NT2/D1 (cell line): Measurements from ENCODE around the gene CTSA.
"Not testable (repeated sequence)": the region's sequence is repeated elsewhere in the genome, so short reads cannot be mapped to it uniquely, and the experiment has no call there.

Experiments used
- DNase-seq: peaks from one replicate; pipeline ENCODE4 v3.0.0-alpha.2; 2011; ENCODE audit warnings: low read depth, low spot score
- H3K27me3 ChIP-seq: 2 replicates; pipeline ENCODE4 v1.6.0; 2011; ENCODE audit warnings: mild to moderate bottlenecking; ENCODE audit not compliant: insufficient read length, insufficient read depth
- H3K36me3 ChIP-seq: 2 replicates; pipeline ENCODE4 v1.6.1; 2011; ENCODE audit warnings: mild to moderate bottlenecking, low read length, mixed read lengths; ENCODE audit not compliant: insufficient read depth, insufficient read length
- H3K4me1 ChIP-seq: 2 replicates; pipeline ENCODE4 v1.5.1; 2011; ENCODE audit not compliant: insufficient read depth, insufficient read length
- H3K4me3 ChIP-seq: 2 replicates; pipeline ENCODE4 v1.5.1; 2011; ENCODE audit warnings: low read depth; ENCODE audit not compliant: insufficient read length
- H3K9ac ChIP-seq: 2 replicates; pipeline ENCODE4 v1.6.0; 2011; ENCODE audit warnings: low read depth; ENCODE audit not compliant: insufficient read length
- H3K9me3 ChIP-seq: 2 replicates; pipeline ENCODE4 v1.5.1; 2011; ENCODE audit warnings: mild to moderate bottlenecking, low read length; ENCODE audit not compliant: insufficient read depth
- SUZ12 ChIP-seq: IDR thresholded peaks from 2 replicates; pipeline ENCODE4 v1.6.1; 2011; ENCODE audit not compliant: insufficient read length, insufficient read depth; ENCODE audit errors: extremely low read depth
- YY1 ChIP-seq: IDR thresholded peaks from 2 replicates; pipeline ENCODE4 v1.6.1; 2011; ENCODE audit not compliant: insufficient read length, insufficient read depth
- ZNF274 ChIP-seq: IDR thresholded peaks from 2 replicates; pipeline ENCODE4 v1.6.1; 2011; ENCODE audit warnings: mild to moderate bottlenecking, low read depth, low read length

CTSA gene

DNA sequence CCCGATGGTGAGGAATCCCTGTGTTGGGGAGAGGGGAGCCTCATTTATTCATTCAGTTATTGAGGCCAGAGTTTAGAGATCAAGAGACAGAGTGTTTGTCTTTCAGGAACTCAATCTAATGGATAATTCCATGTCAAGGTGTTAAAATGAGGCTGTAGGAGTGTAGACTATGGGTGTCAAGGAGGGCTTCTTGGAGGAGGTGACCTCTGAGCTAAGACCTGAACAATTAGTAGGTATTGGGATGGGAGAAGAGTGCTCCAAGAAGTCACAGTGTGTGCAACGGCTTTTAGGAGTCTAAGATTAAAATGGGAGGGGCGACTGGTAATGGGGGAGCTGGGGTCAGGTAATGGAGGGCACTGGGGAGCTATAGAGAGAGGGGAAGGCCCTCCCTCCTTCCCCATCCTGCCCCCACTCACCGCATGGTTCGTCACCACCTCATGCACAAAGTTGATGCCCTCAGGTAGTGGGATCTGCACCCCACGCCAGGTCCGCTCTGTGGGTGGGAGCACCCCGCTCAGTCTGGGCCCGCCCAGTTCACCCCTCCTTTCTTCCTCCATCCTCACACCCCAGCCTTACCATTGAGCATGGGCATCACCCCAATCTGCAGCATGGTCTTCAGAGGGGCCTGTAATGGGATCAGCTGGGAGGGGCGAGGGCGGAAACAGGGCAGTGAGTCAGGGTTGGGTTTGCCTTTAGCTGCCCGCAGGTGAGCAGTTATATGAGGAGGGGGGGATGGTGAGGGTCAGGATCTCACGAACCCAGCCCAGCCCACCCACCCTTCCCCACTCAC is 8.1 kb downstream of the CTSA start:
- Histone ChIP-seq H3K9me3 (no peaks in the 10 kb centered on the region), H3K36me3 (peaks cover 88% of the 10 kb centered on the region), H3K4me1 (no peaks in the 10 kb centered on the region), H3K27me3 (no peaks in the 10 kb centered on the region), H3K9ac (no peak overlapping the region), H3K4me3 (no peak overlapping the region)
- TF ChIP-seq YY1: no peak
- TF ChIP-seq SUZ12: no peak
- TF ChIP-seq ZNF274: no peak
- DNase-seq: no peak

DNA sequence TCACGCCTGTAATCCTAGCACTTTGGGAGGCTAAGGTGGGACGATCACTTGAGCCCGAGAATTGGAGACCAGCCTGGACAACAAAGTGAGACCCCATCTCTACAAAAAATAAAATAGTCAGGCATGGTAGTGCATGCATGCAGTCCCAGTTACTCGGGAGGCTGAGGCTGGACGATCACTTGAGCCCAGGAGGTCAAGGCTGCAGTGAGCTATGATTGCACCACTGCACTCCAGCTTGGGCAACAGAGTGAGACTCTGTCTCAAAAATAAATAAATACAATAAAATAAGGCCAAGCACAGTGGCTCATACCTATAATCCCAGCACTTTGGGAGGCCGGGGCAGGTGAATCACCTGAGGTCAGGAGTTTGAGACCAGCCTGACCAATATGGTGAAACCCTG is 10.2 kb downstream of the CTSA start:
- H3K4me1 ChIP-seq, H3K27me3 ChIP-seq, H3K9ac ChIP-seq, DNase-seq, H3K9me3 ChIP-seq, H3K4me3 ChIP-seq: not testable (repeated sequence)
- H3K36me3 ChIP-seq: peaks cover 93% of the 10 kb centered on the region

DNA sequence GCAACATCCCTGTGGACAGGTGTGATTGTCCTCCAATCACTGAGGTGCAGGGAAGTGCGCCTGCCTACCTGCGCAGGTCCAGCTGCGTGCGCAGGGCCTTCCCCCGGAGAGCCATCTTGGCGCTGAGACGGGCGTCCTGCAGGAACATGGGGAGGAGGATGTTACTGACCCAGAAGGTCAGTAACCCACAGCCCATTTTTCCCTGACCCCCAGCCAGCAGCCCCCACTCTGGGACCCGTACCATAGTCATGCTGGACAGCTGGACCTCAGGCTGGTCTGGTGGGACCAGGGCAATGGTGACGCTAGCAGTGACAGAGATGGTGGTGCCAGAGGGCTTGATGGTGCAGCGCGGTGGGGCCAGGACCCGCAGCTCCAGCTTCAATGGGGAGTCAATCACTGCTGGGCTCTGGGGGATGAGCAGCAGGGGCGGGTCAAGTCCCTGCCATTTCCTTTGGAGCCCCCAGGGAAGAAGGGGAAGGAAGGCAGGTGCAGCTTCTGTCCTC is 11.1 kb downstream of the CTSA start:
- Histone ChIP-seq H3K36me3 (peaks cover 91% of the 10 kb centered on the region), H3K9me3 (no peaks in the 10 kb centered on the region), H3K27me3 (no peaks in the 10 kb centered on the region), H3K4me1 (peaks cover 7% of the 10 kb centered on the region), H3K9ac (no peak overlapping the region), H3K4me3 (no peak overlapping the region)
- DNase-seq: no peak
- TF ChIP-seq YY1 (no peak), SUZ12 (no peak), ZNF274 (no peak)

DNA sequence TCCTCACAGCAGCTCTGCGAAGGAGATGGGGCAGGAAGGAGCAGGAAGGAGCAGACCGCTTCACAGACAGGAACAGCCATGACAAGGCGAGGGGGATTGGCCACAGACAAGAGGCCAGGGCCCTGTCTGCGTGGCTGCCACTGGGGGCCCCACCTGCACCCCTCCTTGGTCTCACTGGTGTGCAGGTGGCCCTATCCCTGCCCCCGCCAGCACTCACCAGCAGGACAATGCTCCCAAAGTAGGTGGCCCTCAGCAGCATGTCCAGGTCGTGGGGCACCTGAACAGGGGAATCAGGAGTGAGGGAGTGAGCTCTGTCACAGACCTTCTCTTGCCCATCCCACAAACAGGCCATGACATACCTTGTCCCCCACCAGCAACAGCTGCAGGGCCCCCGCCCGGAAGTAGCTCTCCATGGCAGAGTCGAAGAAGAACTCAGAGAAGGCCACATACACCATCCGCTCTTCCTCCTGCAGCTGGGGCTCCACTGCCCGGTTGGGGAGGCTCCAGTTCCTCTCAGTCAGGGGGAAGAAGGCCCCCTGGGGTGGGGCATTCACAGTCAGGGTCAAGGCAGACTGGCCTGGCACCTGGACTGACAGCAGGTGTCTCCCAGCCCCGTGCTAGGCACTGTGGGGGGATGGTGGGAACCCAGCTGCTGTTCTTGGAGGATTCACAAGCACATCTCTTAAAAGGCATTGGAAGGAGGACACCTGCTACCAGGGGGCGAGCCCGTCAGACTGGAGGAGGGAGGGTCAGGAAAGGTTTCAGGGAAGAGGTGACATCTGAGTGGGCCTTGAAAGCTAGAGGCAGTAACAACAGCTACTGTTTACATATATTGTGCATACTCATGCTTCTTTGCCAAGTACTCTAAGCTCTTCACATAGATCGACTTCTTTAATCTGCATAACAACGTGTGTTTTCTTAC is 13.7 kb downstream of the CTSA start:
- no peak for DNase-seq
- TF ChIP-seq ZNF274 (no peak), YY1 (no peak), SUZ12 (no peak)
- Histone ChIP-seq H3K9ac (peak overlapping the region; percentile 0), H3K4me1 (peaks cover 10% of the 10 kb centered on the region), H3K36me3 (peaks cover 90% of the 10 kb centered on the region), H3K27me3 (no peaks in the 10 kb centered on the region), H3K4me3 (no peak overlapping the region), H3K9me3 (no peaks in the 10 kb centered on the region)

DNA sequence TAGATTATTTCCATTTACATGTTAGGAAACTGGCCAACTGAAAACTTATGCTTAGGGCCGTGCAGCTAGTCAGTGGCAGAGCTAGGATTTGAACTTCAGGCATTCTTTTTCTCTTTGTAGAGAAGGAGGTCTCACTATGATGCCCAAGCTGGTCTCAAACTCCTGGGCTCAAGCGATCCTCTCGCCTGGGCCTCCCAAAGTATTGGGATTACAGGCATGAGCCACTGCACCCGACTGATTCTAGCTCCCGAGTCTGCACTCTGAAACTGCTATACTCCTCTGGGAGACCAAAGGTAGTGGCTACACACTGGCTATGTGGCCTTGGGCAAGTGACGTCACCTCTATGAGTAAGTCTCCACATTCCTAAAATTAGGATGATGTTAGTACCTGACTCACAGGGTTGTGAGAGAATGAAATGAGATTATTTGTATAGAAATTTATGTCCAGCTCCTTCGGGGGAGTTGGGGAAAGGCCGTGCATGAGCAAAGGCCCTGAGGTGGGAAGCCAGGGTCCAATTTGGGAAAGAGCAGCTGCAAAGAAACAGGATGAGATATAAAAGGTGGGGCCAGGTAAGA is 14.5 kb downstream of the CTSA start:
- DNase-seq: no peak
- Histone ChIP-seq H3K9me3 (no peaks in the 10 kb centered on the region), H3K36me3 (peaks cover 88% of the 10 kb centered on the region), H3K9ac (no peak overlapping the region), H3K27me3 (no peaks in the 10 kb centered on the region), H3K4me1 (peaks cover 13% of the 10 kb centered on the region), H3K4me3 (no peak overlapping the region)
- no peak for TF ChIP-seq YY1
- no peak for TF ChIP-seq ZNF274
- no peak for TF ChIP-seq SUZ12

DNA sequence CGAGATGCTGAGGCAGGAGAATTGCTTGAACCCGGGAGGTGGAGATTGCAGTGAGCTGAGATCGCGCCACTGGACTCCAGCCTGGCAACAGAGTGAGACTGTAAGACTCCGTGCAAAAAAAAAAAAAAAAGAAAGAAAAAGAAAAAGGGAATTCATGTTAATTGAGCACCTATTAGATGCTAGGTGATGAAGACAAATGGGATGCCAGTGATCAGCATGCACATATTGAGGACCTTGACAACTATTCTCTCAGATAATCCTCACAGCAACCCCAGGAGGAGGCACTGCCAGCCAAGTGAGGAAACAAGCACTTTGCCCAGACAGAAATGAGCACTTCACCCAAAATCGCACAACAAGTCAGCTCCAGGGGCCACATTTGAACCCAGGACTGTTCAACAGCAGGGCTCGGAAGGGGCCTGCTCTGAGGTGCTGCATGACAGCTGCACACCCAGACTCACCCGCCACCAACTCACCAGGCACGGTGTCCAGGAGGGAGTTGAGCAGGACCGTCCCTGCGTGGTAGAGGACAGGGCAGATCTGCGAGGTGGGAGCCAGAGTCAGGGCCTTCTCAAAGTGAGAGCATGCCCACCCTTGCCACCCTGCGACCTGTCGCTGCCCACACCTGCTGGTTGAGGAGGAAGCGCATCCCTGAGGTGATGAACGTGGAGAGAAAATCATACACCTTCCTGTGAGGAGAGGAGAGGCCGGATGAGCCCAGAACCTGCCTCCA is 16.2 kb downstream of the CTSA start:
- DNase-seq: no peak
- H3K9me3 ChIP-seq: no peaks in the 10 kb centered on the region
- H3K4me3 ChIP-seq: no peak overlapping the region
- no peak overlapping the region for H3K9ac ChIP-seq
- peaks cover 15% of the 10 kb centered on the region for H3K4me1 ChIP-seq
- H3K36me3 ChIP-seq: peaks cover 73% of the 10 kb centered on the region
- no peaks in the 10 kb centered on the region for H3K27me3 ChIP-seq
- no peak for TF ChIP-seq SUZ12
- no peak for TF ChIP-seq YY1
- TF ChIP-seq ZNF274: no peak
